Lower leg skin (tissue), 3 donors: ENCODE data around the gene PBX1.

Experiments used
- POLR2A ChIP-seq, 2 donors: fragments of 450-650 bp; IDR thresholded peaks; one replicate each; pipeline ENCODE4 v1.6.1; 2016 to 2017; ENCODE audit warnings: antibody characterized with exemption in 2 of 2, mild to moderate bottlenecking in 1 of 2, moderate library complexity in 1 of 2
- TF ChIP-seq, protein P1 (sequence below), 3 donors: fragments of 450-650 bp; IDR thresholded peaks; one replicate each; pipeline ENCODE4 v1.5.1; 2016; ENCODE audit warnings: antibody characterized with exemption in 3 of 3, mild to moderate bottlenecking in 3 of 3, moderate library complexity in 2 of 3

DNA sequence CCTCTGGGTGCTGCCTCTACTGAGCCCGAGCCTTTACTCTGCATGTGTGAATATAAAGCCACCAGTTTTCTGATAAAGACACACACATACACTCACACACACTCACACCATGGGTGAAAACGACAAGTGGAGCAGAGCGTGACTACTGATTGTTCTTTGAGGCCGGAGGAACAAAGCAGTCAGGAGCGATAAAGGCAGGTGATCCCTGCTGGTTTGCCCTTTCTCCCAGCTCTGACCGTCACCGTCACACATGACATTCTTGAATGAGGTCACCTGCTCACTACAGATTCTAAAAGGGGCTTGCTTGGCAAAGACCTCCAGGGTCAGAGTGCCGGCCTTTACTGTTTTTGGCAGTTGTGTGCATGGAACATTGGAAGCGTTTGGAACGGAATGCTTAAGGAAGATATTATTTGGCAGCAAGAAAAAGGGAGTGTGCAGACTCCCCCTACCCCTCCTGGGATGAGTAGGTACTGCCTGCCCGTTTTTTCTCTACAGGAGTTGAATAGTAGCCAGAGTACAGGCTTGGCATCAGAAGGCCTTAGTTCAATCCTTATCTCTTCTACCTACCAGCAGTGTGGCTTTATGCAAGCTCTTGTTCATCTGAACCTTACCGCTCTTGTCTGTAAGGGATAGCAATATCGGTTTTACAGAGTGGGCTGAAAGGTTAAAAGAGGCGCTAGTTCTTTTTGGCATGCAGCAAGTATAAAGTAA is 79.7 kb downstream of the PBX1 start:
- TF ChIP-seq, protein P1, sequence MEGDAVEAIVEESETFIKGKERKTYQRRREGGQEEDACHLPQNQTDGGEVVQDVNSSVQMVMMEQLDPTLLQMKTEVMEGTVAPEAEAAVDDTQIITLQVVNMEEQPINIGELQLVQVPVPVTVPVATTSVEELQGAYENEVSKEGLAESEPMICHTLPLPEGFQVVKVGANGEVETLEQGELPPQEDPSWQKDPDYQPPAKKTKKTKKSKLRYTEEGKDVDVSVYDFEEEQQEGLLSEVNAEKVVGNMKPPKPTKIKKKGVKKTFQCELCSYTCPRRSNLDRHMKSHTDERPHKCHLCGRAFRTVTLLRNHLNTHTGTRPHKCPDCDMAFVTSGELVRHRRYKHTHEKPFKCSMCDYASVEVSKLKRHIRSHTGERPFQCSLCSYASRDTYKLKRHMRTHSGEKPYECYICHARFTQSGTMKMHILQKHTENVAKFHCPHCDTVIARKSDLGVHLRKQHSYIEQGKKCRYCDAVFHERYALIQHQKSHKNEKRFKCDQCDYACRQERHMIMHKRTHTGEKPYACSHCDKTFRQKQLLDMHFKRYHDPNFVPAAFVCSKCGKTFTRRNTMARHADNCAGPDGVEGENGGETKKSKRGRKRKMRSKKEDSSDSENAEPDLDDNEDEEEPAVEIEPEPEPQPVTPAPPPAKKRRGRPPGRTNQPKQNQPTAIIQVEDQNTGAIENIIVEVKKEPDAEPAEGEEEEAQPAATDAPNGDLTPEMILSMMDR (IDR thresholded peaks at IDR 0.05), result no peak
- TF ChIP-seq POLR2A (IDR thresholded peaks at IDR 0.05), result no peak
